GM18868 (cell line): ENCODE measurements around the gene TMEM131.

Experiments used
- ATAC-seq: cut with Tn5 transposase; IDR thresholded peaks from one replicate; pipeline ENCODE4 v1.9.1; 2021; ENCODE audit warnings: mild to moderate bottlenecking, moderate library complexity; ENCODE audit not compliant: unreplicated experiment

Gene TMEM131

GRCh38 chr2:97994476-97994875 is 1.3 kb downstream of the TMEM131 start:
- no peak for ATAC-seq

GRCh38 chr2:97993926-97994325 is 1.8 kb downstream of the TMEM131 start:
- ATAC-seq: no peak

GRCh38 chr2:97992836-97993825 is 2.6 kb downstream of the TMEM131 start:
- no peak for ATAC-seq

- no peak for ATAC-seq
These were observed 4.5 kb downstream of the TMEM131 start for GRCh38 chr2:97991081-97991856.

GRCh38 chr2:97988722-97989121 is 7.0 kb downstream of the TMEM131 start:
- ATAC-seq: no peak

- no peak for ATAC-seq
These were observed 9.8 kb downstream of the TMEM131 start for GRCh38 chr2:97985998-97986397.

GRCh38 chr2:97983698-97984097 is 12.1 kb downstream of the TMEM131 start:
- ATAC-seq: no peak

GRCh38 chr2:97983134-97983533 is 12.6 kb downstream of the TMEM131 start:
- ATAC-seq: no peak

- no peak for ATAC-seq
These were observed 13.1 kb downstream of the TMEM131 start for GRCh38 chr2:97982621-97983020.

- no peak for ATAC-seq
These were observed 13.8 kb downstream of the TMEM131 start for GRCh38 chr2:97981961-97982360.

GRCh38 chr2:97979904-97980303 is 15.8 kb downstream of the TMEM131 start:
- ATAC-seq: no peak

GRCh38 chr2:97974471-97974870 is 21.3 kb downstream of the TMEM131 start:
- ATAC-seq: no peak

- no peak for ATAC-seq
These were observed 25.3 kb downstream of the TMEM131 start for GRCh38 chr2:97970293-97971060.

- ATAC-seq: no peak
These were observed 26.4 kb downstream of the TMEM131 start for GRCh38 chr2:97969081-97970067.

GRCh38 chr2:97967931-97968627 is 27.7 kb downstream of the TMEM131 start:
- no peak for ATAC-seq

- ATAC-seq: peak; percentile 12
These were observed 28.5 kb downstream of the TMEM131 start for GRCh38 chr2:97967216-97967592.

- peak; percentile 74 for ATAC-seq
These were observed 29.1 kb downstream of the TMEM131 start for GRCh38 chr2:97966545-97967215.

GRCh38 chr2:97965116-97965515 is 30.6 kb downstream of the TMEM131 start:
- ATAC-seq: no peak

- no peak for ATAC-seq
These were observed 31.9 kb downstream of the TMEM131 start for GRCh38 chr2:97963880-97964279.
